WTC11 (cell line): ENCODE results near the gene KCNIP3. TPM values are rescaled to one million over a fixed set of nuclear protein-coding genes. Genes with fewer than 3 reads are reported as not detected.

ENCODE experiments used
- ATAC-seq: fragments of 200-7000 bp; cut with Tn5 transposase; 2 replicates; pipeline ENCODE4 v1.10.0; 2021; ENCODE audit warnings: mild to moderate bottlenecking, moderate library complexity
- CTCF ChIA-PET: fragments of 300-600 bp; sonication (Branson Sonifier 250); formaldehyde crosslinking; loops from one replicate; lab custom pipeline; 2021; ENCODE audit warnings: antibody characterized with exemption; lab: Charles Lee
- POLR2A ChIA-PET: fragments of 350-600 bp; sonication (Branson Sonifier 250); formaldehyde crosslinking; loops from one replicate; lab custom pipeline; 2021; ENCODE audit warnings: antibody characterized with exemption; lab: Charles Lee
- DNase-seq: peaks from one replicate; pipeline ENCODE4 v3.0.0; 2021; ENCODE audit warnings: low spot score
- H3K27ac Mint-ChIP-seq: 2 replicates; pipeline ENCODE4 v1.8.0; 2021; ENCODE audit warnings: mixed read lengths
- H3K27me3 Mint-ChIP-seq: 2 replicates; pipeline ENCODE4 v1.8.0; 2021; ENCODE audit warnings: low read depth, mild to moderate bottlenecking, moderate library complexity, mixed read lengths
- H3K36me3 Mint-ChIP-seq: 2 replicates; pipeline ENCODE4 v1.8.0; 2021; ENCODE audit warnings: mixed read lengths
- H3K4me1 Mint-ChIP-seq: 2 replicates; pipeline ENCODE4 v1.8.0; 2022; ENCODE audit warnings: mixed read lengths
- H3K4me3 Mint-ChIP-seq: 2 replicates; pipeline ENCODE4 v1.8.0; 2021; ENCODE audit warnings: mild to moderate bottlenecking, moderate library complexity, mixed read lengths
- H3K9me3 Mint-ChIP-seq: 2 replicates; pipeline ENCODE4 v1.8.0; 2021; ENCODE audit warnings: mixed read lengths
- CBFB ChIP-seq: sonication (generic); formaldehyde crosslinking; IDR thresholded peaks from 2 replicates; pipeline ENCODE4 v1.8.1; 2022; ENCODE audit warnings: mild to moderate bottlenecking, low read depth, missing genetic modification reagents
- CREM ChIP-seq: sonication (generic); formaldehyde crosslinking; IDR thresholded peaks from 2 replicates; pipeline ENCODE4 v1.8.1; 2022; ENCODE audit warnings: mild to moderate bottlenecking, missing genetic modification reagents, moderate library complexity
- EMX1 ChIP-seq: fragments of 250-450 bp; sonication (Bioruptor Pico); IDR thresholded peaks from 2 replicates; pipeline ENCODE4 v1.8.0; 2021; ENCODE audit warnings: mild to moderate bottlenecking
- FOXK1 ChIP-seq: sonication (generic); formaldehyde crosslinking; IDR thresholded peaks from 2 replicates; pipeline ENCODE4 v1.8.0; 2022; ENCODE audit warnings: mild to moderate bottlenecking, moderate library complexity, missing genetic modification reagents
- FOXP1 ChIP-seq: sonication (generic); formaldehyde crosslinking; IDR thresholded peaks from 2 replicates; pipeline ENCODE4 v1.8.0; 2022; ENCODE audit warnings: missing genetic modification reagents, mild to moderate bottlenecking, moderate library complexity, borderline replicate concordance
- JAZF1 ChIP-seq: fragments of 250-450 bp; sonication (Bioruptor Pico); IDR thresholded peaks from 2 replicates; pipeline ENCODE4 v1.9.0; 2021; ENCODE audit warnings: moderate library complexity, mild to moderate bottlenecking, inconsistent platforms
- NFATC4 ChIP-seq: fragments of 250-450 bp; sonication (Bioruptor Pico); IDR thresholded peaks from 2 replicates; pipeline ENCODE4 v1.9.0; 2021; ENCODE audit warnings: mild to moderate bottlenecking
- ZNF219 ChIP-seq: sonication (generic); formaldehyde crosslinking; IDR thresholded peaks from 2 replicates; pipeline ENCODE4 v1.8.0; 2023; ENCODE audit warnings: missing genetic modification reagents, mild to moderate bottlenecking, borderline replicate concordance
- ZNF263 ChIP-seq: sonication (generic); formaldehyde crosslinking; IDR thresholded peaks from 2 replicates; pipeline ENCODE4 v1.8.1; 2022; ENCODE audit warnings: low read depth, mild to moderate bottlenecking, moderate library complexity, missing genetic modification reagents
- total RNA-seq: library from RNA; stranded (reverse); gene quantifications from 3 replicates; pipeline ENCODE4 v1.2.3, GENCODE V29; 2021
- TF ChIP-seq, protein P1 (sequence below): fragments of 250-450 bp; sonication (Bioruptor Pico); IDR thresholded peaks from 2 replicates; pipeline ENCODE4 v1.9.0; 2021; ENCODE audit warnings: mild to moderate bottlenecking, borderline replicate concordance
- TF ChIP-seq, protein P2 (sequence below): sonication (generic); formaldehyde crosslinking; IDR thresholded peaks from 2 replicates; pipeline ENCODE4 v1.8.1; 2022; ENCODE audit warnings: low read depth, mild to moderate bottlenecking, moderate library complexity, missing genetic modification reagents, borderline replicate concordance
- TF ChIP-seq, protein P3 (sequence below): sonication (generic); formaldehyde crosslinking; IDR thresholded peaks from 2 replicates; pipeline ENCODE4 v1.8.0; 2022; ENCODE audit warnings: mild to moderate bottlenecking, missing genetic modification reagents
- TF ChIP-seq, protein P4 (sequence below): sonication (generic); formaldehyde crosslinking; IDR thresholded peaks from 2 replicates; pipeline ENCODE4 v1.8.1; 2022; ENCODE audit warnings: missing genetic modification reagents, borderline replicate concordance
- TF ChIP-seq, protein P5 (sequence below): fragments of 200-600 bp; IDR thresholded peaks from 2 replicates; pipeline ENCODE4 v1.8.0; 2022; ENCODE audit warnings: antibody characterized with exemption

Gene KCNIP3
- total RNA-seq, 1 experiment from 2014 or later = 2.1 TPM

DNA sequence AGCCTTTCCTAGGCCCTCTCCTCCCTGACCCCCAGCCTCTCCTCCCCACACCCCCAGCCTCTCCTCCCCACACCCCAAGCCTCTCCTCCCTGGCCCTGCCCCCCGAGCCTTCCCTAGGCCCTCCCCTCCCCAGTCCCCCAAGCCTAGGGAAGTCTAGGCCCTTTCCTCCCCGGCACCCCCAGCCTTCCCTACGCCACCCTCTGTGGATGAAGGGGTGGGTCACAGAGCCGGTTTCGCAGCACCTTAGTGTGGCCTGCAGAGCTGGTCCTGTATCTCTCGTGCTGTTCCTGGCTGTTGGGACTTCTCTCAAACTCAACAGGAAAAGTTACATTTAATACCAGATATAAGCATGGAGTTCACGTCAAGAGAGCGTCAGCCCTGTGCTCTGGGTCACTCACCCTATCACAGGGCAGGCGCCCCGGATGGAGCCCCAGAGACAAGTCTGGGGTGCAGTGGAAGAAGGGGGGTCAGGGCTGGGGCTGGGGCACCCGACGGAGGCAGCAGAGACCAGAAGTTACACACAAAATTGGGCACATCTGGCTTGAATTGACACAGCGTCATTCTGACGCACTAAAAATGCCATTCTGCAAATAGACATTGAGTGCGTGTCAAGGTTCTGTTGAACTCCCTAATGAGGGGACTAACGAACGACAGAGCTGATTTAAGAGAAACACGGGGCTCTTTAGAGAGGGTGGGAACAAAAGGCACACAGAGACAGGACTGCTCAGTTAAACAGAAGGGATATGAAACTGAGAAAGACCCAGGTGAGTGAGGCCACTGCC lies 24.0 kb downstream of the KCNIP3 start:
- DNase-seq = no peak
- CTCF ChIA-PET = interaction anchor here (1.0 to 2.2 kb wide), 3 partner anchors 44 to 89 kb away, joined by 3 to 12 read pairs (median 3); no protein-coding TSS in a partner anchor
- Mint-ChIP-seq H3K36me3 (no peaks in the 10 kb centered on the region), H3K9me3 (peaks cover 8% of the 10 kb centered on the region), H3K4me3 (no peak overlapping the region)
- no peak for TF ChIP-seq ZNF263
- TF ChIP-seq FOXK1 (CRISPR knock-in tag) = no peak
- TF ChIP-seq, protein P1, sequence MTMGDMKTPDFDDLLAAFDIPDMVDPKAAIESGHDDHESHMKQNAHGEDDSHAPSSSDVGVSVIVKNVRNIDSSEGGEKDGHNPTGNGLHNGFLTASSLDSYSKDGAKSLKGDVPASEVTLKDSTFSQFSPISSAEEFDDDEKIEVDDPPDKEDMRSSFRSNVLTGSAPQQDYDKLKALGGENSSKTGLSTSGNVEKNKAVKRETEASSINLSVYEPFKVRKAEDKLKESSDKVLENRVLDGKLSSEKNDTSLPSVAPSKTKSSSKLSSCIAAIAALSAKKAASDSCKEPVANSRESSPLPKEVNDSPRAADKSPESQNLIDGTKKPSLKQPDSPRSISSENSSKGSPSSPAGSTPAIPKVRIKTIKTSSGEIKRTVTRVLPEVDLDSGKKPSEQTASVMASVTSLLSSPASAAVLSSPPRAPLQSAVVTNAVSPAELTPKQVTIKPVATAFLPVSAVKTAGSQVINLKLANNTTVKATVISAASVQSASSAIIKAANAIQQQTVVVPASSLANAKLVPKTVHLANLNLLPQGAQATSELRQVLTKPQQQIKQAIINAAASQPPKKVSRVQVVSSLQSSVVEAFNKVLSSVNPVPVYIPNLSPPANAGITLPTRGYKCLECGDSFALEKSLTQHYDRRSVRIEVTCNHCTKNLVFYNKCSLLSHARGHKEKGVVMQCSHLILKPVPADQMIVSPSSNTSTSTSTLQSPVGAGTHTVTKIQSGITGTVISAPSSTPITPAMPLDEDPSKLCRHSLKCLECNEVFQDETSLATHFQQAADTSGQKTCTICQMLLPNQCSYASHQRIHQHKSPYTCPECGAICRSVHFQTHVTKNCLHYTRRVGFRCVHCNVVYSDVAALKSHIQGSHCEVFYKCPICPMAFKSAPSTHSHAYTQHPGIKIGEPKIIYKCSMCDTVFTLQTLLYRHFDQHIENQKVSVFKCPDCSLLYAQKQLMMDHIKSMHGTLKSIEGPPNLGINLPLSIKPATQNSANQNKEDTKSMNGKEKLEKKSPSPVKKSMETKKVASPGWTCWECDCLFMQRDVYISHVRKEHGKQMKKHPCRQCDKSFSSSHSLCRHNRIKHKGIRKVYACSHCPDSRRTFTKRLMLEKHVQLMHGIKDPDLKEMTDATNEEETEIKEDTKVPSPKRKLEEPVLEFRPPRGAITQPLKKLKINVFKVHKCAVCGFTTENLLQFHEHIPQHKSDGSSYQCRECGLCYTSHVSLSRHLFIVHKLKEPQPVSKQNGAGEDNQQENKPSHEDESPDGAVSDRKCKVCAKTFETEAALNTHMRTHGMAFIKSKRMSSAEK = no peak
- TF ChIP-seq JAZF1 (CRISPR knock-in tag) = no peak
- TF ChIP-seq, protein P2, sequence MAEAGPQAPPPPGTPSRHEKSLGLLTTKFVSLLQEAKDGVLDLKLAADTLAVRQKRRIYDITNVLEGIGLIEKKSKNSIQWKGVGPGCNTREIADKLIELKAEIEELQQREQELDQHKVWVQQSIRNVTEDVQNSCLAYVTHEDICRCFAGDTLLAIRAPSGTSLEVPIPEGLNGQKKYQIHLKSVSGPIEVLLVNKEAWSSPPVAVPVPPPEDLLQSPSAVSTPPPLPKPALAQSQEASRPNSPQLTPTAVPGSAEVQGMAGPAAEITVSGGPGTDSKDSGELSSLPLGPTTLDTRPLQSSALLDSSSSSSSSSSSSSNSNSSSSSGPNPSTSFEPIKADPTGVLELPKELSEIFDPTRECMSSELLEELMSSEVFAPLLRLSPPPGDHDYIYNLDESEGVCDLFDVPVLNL (CRISPR knock-in tag) = no peak
- no peak for TF ChIP-seq CBFB (CRISPR knock-in tag)
- TF ChIP-seq FOXP1 (CRISPR knock-in tag) = no peak
- TF ChIP-seq, all 79 proteins: peak for 0
- ATAC-seq = no peak
- no peak overlapping the region for H3K27ac Mint-ChIP-seq
- POLR2A ChIA-PET = no interaction called here
- H3K4me1 Mint-ChIP-seq = 0 out of 2 replicates have a peak, but pooled peaks cover 2% of the 10 kb centered on the region
- H3K27me3 Mint-ChIP-seq = no peaks in the 10 kb centered on the region

DNA sequence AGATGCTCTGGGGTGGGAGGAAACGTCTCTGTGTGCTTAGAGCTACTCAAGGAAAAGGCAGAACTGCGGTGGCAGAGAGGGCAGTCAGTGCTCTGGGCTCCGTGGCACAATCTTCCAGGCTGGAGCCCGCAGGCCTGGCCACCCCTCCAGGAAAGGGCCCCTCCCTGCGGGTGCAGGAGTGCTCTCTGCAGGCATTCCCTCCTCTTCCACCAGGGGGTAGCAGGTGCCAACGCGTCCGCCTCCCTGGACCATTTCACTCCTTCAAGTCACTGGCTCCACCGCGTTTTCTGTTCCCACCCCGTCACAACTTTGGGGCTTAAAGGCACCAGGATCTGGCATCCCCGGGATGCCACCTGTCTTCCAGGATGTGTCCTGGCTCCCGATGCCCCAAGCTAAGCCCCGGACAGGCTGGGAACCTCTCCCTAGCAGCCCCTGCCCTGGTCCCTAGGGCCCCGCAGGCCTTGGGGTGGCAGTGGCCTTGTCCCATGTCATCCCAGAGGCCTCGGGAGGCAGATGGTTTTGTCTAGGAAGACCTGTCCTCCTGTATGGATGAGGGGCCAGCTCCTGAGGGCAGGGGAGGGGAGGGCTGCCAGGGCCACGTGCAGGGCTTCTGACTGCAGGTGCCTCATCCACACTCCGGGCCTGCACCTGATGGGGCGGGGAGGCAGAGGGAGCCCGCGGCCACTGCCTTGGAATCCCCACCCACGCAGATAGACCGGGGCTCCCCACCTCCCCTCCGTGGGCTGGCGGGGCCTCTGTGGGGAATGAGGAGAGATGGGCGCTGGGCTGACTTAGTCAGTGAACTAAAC lies 26.4 kb downstream of the KCNIP3 start:
- Mint-ChIP-seq H3K36me3 (no peaks in the 10 kb centered on the region), H3K4me1 (0 out of 2 replicates have a peak, but pooled peaks cover 2% of the 10 kb centered on the region), H3K4me3 (no peak overlapping the region), H3K9me3 (peaks cover 9% of the 10 kb centered on the region), H3K27ac (no peak overlapping the region), H3K27me3 (no peaks in the 10 kb centered on the region)
- CTCF ChIA-PET = interaction anchor here (0.6 to 2.2 kb wide), 4 partner anchors 9 to 195 kb away, joined by 3 to 12 read pairs (median 3); no protein-coding TSS in a partner anchor
- POLR2A ChIA-PET = no interaction called here
- ATAC-seq (peak; percentile 74), DNase-seq (peak; percentile 72)
- TF ChIP-seq NFATC4 (CRISPR knock-in tag) (no peak), EMX1 (CRISPR knock-in tag) (no peak), CREM (no peak), ZNF219 (CRISPR knock-in tag) (no peak)
- TF ChIP-seq, protein P3, sequence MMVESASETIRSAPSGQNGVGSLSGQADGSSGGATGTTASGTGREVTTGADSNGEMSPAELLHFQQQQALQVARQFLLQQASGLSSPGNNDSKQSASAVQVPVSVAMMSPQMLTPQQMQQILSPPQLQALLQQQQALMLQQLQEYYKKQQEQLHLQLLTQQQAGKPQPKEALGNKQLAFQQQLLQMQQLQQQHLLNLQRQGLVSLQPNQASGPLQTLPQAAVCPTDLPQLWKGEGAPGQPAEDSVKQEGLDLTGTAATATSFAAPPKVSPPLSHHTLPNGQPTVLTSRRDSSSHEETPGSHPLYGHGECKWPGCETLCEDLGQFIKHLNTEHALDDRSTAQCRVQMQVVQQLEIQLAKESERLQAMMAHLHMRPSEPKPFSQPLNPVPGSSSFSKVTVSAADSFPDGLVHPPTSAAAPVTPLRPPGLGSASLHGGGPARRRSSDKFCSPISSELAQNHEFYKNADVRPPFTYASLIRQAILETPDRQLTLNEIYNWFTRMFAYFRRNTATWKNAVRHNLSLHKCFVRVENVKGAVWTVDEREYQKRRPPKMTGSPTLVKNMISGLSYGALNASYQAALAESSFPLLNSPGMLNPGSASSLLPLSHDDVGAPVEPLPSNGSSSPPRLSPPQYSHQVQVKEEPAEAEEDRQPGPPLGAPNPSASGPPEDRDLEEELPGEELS (CRISPR knock-in tag) = no peak
- TF ChIP-seq, protein P4, sequence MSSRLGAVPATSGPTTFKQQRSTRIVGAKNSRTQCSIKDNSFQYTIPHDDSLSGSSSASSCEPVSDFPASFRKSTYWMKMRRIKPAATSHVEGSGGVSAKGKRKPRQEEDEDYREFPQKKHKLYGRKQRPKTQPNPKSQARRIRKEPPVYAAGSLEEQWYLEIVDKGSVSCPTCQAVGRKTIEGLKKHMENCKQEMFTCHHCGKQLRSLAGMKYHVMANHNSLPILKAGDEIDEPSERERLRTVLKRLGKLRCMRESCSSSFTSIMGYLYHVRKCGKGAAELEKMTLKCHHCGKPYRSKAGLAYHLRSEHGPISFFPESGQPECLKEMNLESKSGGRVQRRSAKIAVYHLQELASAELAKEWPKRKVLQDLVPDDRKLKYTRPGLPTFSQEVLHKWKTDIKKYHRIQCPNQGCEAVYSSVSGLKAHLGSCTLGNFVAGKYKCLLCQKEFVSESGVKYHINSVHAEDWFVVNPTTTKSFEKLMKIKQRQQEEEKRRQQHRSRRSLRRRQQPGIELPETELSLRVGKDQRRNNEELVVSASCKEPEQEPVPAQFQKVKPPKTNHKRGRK = no peak
- TF ChIP-seq, protein P5, sequence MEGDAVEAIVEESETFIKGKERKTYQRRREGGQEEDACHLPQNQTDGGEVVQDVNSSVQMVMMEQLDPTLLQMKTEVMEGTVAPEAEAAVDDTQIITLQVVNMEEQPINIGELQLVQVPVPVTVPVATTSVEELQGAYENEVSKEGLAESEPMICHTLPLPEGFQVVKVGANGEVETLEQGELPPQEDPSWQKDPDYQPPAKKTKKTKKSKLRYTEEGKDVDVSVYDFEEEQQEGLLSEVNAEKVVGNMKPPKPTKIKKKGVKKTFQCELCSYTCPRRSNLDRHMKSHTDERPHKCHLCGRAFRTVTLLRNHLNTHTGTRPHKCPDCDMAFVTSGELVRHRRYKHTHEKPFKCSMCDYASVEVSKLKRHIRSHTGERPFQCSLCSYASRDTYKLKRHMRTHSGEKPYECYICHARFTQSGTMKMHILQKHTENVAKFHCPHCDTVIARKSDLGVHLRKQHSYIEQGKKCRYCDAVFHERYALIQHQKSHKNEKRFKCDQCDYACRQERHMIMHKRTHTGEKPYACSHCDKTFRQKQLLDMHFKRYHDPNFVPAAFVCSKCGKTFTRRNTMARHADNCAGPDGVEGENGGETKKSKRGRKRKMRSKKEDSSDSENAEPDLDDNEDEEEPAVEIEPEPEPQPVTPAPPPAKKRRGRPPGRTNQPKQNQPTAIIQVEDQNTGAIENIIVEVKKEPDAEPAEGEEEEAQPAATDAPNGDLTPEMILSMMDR = peak; percentile 68; the same call in 1 of the 2 replicates
